Measurements from ENCODE around the gene CACNA1A.
"Not testable (repeated sequence)": the region's sequence is repeated elsewhere in the genome, so short reads cannot be mapped to it uniquely, and the experiment has no call there.

Gene CACNA1A

GRCh38 chr19:13267889-13268288, 238.4 kb downstream of the CACNA1A start:
- DNase-seq, result no peak

- no peak for DNase-seq
These were observed 239.1 kb downstream of the CACNA1A start for GRCh38 chr19:13267131-13267530.

GRCh38 chr19:13262450-13262849, 243.8 kb downstream of the CACNA1A start:
- DNase-seq, result peak; percentile 47

- no peak for DNase-seq
These were observed 245.2 kb downstream of the CACNA1A start for GRCh38 chr19:13260883-13261653.

- no peak for DNase-seq
These were observed 249.4 kb downstream of the CACNA1A start for GRCh38 chr19:13256918-13257317.

- not testable (repeated sequence) for DNase-seq
These were observed 249.9 kb downstream of the CACNA1A start for GRCh38 chr19:13256398-13256797.

- DNase-seq, result no peak
These were observed 250.6 kb downstream of the CACNA1A start for GRCh38 chr19:13255719-13256059.

- no peak for DNase-seq
These were observed 251.1 kb downstream of the CACNA1A start for GRCh38 chr19:13255041-13255718.

- no peak for DNase-seq
These were observed 253.5 kb downstream of the CACNA1A start for GRCh38 chr19:13252569-13253335.

- DNase-seq, result no peak
These were observed 261.4 kb downstream of the CACNA1A start for GRCh38 chr19:13244920-13245319.

- DNase-seq, result no peak
These were observed 264.8 kb downstream of the CACNA1A start for GRCh38 chr19:13241231-13242104.

- no peak for DNase-seq
These were observed 265.8 kb downstream of the CACNA1A start for GRCh38 chr19:13240312-13241022.

GRCh38 chr19:13238891-13239534, 267.3 kb downstream of the CACNA1A start:
- DNase-seq, result no peak

- no peak for DNase-seq
These were observed 271.8 kb downstream of the CACNA1A start for GRCh38 chr19:13234518-13234917.

- no peak for DNase-seq
These were observed 274.6 kb downstream of the CACNA1A start for GRCh38 chr19:13231663-13232062.

GRCh38 chr19:13229246-13229645, 277.0 kb downstream of the CACNA1A start:
- DNase-seq, result no peak

GRCh38 chr19:13228561-13228960, 277.7 kb downstream of the CACNA1A start:
- no peak for DNase-seq

GRCh38 chr19:13226983-13227382, 279.3 kb downstream of the CACNA1A start:
- no peak for DNase-seq

- no peak for DNase-seq
These were observed 280.1 kb downstream of the CACNA1A start for GRCh38 chr19:13225973-13226865.

GRCh38 chr19:13225085-13225484, 281.2 kb downstream of the CACNA1A start:
- DNase-seq, result no peak

Data from DMS79 treated with DMSO at 0.1 percent for 48 hours (cell line).